NCI-H460 (cell line): Measurements from ENCODE around the gene TERF2IP. TPM values are rescaled to one million over a fixed set of nuclear protein-coding genes. Genes with fewer than 3 reads are reported as not detected.

ENCODE experiments used
- small RNA-seq, 2 experiments: library from RNA; depleted of rRNA; stranded (forward); fragments of <200 nt; gene quantifications; one replicate each; pipeline ENCODE3, GENCODE V24; 2014
- total RNA-seq: library from RNA; depleted of rRNA; stranded (reverse); fragments of >200 nt; shearing (Covaris generic); gene quantifications from 2 replicates; pipeline ENCODE4 v1.2.3, GENCODE V29; 2014; rRNA removed

The TERF2IP gene
- total RNA-seq, 1 experiment from 2014 or later: 27.9 TPM

Small RNAs within 50 kb of the gene (small RNA-seq; reads per million reads assigned to genes)
- 0 reads per million in 2 experiments for gene RN7SL520P

Other genes with a start within 250 kb of the TERF2IP start
- 22.9 and 23.7 TPM in 2 replicates for gene CFDP1, start 214.3 kb upstream of the TERF2IP start, total RNA-seq
- gene TMEM170A, start 183.1 kb upstream of the TERF2IP start, total RNA-seq: 27.5 and 29.4 TPM in 2 replicates
- 0.81 and 0.89 TPM in 2 replicates for gene CHST6, start 152.3 kb upstream of the TERF2IP start, total RNA-seq
- 0.64 and 0.87 TPM in 2 replicates for gene CHST5, start 111.7 kb upstream of the TERF2IP start, total RNA-seq
- 13.0 and 14.7 TPM in 2 replicates for gene TMEM231, start 91.5 kb upstream of the TERF2IP start, total RNA-seq
- 31.3 and 34.8 TPM in 2 replicates for gene GABARAPL2, start 81.4 kb upstream of the TERF2IP start, total RNA-seq
- 28.9 and 39.0 TPM in 2 replicates for gene ADAT1, start 24.5 kb upstream of the TERF2IP start, total RNA-seq
- gene KARS1, start 108 bp upstream of the TERF2IP start, total RNA-seq: 169 and 172 TPM in 2 replicates
- gene CPHXL2, start 29.2 kb downstream of the TERF2IP start, total RNA-seq: not detected in 2 replicates
- gene DUXB, start 53.7 kb downstream of the TERF2IP start, total RNA-seq: not detected in 2 replicates
- not detected in 2 replicates for gene CPHXL, start 78.7 kb downstream of the TERF2IP start, total RNA-seq